ENCODE results near the gene DNAH11. TPM values are rescaled to one million over a fixed set of nuclear protein-coding genes. Genes with fewer than 3 reads are reported as not detected.

DNAH11 gene
- total and polyA plus RNA-seq, 12 donors = 0.03 to 0.59 (median 0.19) TPM; not detected in 2

GRCh38 chr7:21562385-21562784 lies 19.5 kb downstream of the DNAH11 start:
- Histone ChIP-seq H3K4me1 (no peaks in the 10 kb centered on the region), H3K27me3 (peaks cover 0 to 8% (median 0%) of the 10 kb centered on the region in 7 donors), H3K36me3 (no peaks in the 10 kb centered on the region), H3K4me3 (no peak overlapping the region), H3K27ac (no peak overlapping the region), H3K9me3 (no peaks in the 10 kb centered on the region)
- DNase-seq (no peak), ATAC-seq (no peak)
- 90% methylated on average over 1 of the region's 1 CpG for WGBS, 2 donors
- no peak for TF ChIP-seq CTCF (IDR thresholded peaks at IDR 0.05)
- intact Hi-C loops (cut with DNase I) = loop anchor here in 1 of 10 donors (5.0 kb wide), 1 partner anchor 400 kb away; no protein-coding TSS in a partner anchor

GRCh38 chr7:21565614-21566013 lies 22.8 kb downstream of the DNAH11 start:
- TF ChIP-seq CTCF (IDR thresholded peaks at IDR 0.05) = no peak
- Histone ChIP-seq H3K36me3 (no peaks in the 10 kb centered on the region), H3K27ac (no peak overlapping the region), H3K4me1 (no peaks in the 10 kb centered on the region), H3K4me3 (no peak overlapping the region), H3K9me3 (no peaks in the 10 kb centered on the region), H3K27me3 (no peaks in the 10 kb centered on the region)
- ATAC-seq (no peak), DNase-seq (no peak)
- WGBS, 2 donors = 86 to 88% methylated on average over 7 of the region's 7 CpGs
- intact Hi-C loops (cut with DNase I) = no loop called here

GRCh38 chr7:21566094-21566493 lies 23.3 kb downstream of the DNAH11 start:
- ATAC-seq (no peak), DNase-seq (no peak)
- intact Hi-C loops (cut with DNase I) = no loop called here
- 62 to 72% methylated on average over 4 of the region's 4 CpGs for WGBS, 2 donors
- H3K36me3 ChIP-seq = no peaks in the 10 kb centered on the region
- H3K9me3 ChIP-seq = no peaks in the 10 kb centered on the region
- no peak overlapping the region for H3K27ac ChIP-seq
- peaks cover 0 to 3% (median 0%) of the 10 kb centered on the region in 7 donors for H3K27me3 ChIP-seq
- no peak for TF ChIP-seq CTCF (IDR thresholded peaks at IDR 0.05)
- no peaks in the 10 kb centered on the region for H3K4me1 ChIP-seq
- H3K4me3 ChIP-seq = no peak overlapping the region

GRCh38 chr7:21568762-21569161 lies 25.9 kb downstream of the DNAH11 start:
- no peak overlapping the region for H3K27ac ChIP-seq
- WGBS, 2 donors = 60 to 62% methylated on average over 2 of the region's 2 CpGs
- H3K36me3 ChIP-seq = no peaks in the 10 kb centered on the region
- peaks cover 0 to 7% (median 0%) of the 10 kb centered on the region in 7 donors for H3K27me3 ChIP-seq
- H3K4me3 ChIP-seq = no peak overlapping the region
- H3K9me3 ChIP-seq = no peaks in the 10 kb centered on the region
- ATAC-seq (no peak), DNase-seq (no peak)
- peak in 7 of 9 donors; percentile 19 to 37 (median 31) for TF ChIP-seq CTCF (IDR thresholded peaks at IDR 0.05)
- intact Hi-C loops (cut with DNase I) = loop anchor here in 1 of 10 donors (1.0 kb wide), 1 partner anchor 107 kb away; no protein-coding TSS in a partner anchor
- H3K4me1 ChIP-seq = no peaks in the 10 kb centered on the region

Data from heart right ventricle (tissue), 16 donors.